NCI-H2196 (cell line): ENCODE data around the gene XRN2.
"Not testable (repeated sequence)": the region's sequence is repeated elsewhere in the genome, so short reads cannot be mapped to it uniquely, and the experiment has no call there.

Source experiments
- DNase-seq: peaks from one replicate; lab custom pipeline; 2025; ENCODE audit not compliant: unreplicated experiment; lab: John Stamatoyannopoulos, UW

The XRN2 gene

GRCh38 chr20:21413996-21414395 lies 110.9 kb downstream of the XRN2 start:
- not testable (repeated sequence) for DNase-seq

- not testable (repeated sequence) for DNase-seq
These were observed 116.0 kb downstream of the XRN2 start for GRCh38 chr20:21419147-21419546.

- DNase-seq, result no peak
These were observed 118.6 kb downstream of the XRN2 start for GRCh38 chr20:21421601-21422236.

- not testable (repeated sequence) for DNase-seq
These were observed 120.6 kb downstream of the XRN2 start for GRCh38 chr20:21423712-21424111.

- DNase-seq, result no peak
These were observed 121.7 kb downstream of the XRN2 start for GRCh38 chr20:21424846-21425245.

- no peak for DNase-seq
These were observed 126.9 kb downstream of the XRN2 start for GRCh38 chr20:21430020-21430419.

- no peak for DNase-seq
These were observed 129.8 kb downstream of the XRN2 start for GRCh38 chr20:21432911-21433310.

- DNase-seq, result no peak
These were observed 130.3 kb downstream of the XRN2 start for GRCh38 chr20:21433329-21433890.

GRCh38 chr20:21435576-21435975 lies 132.4 kb downstream of the XRN2 start:
- no peak for DNase-seq

GRCh38 chr20:21436205-21436604 lies 133.1 kb downstream of the XRN2 start:
- DNase-seq, result no peak

- DNase-seq, result no peak
These were observed 134.1 kb downstream of the XRN2 start for GRCh38 chr20:21437248-21437647.

- DNase-seq, result no peak
These were observed 134.7 kb downstream of the XRN2 start for GRCh38 chr20:21437816-21438215.
